LNCaP clone FGC (cell line): Measurements from ENCODE around the gene OR4N2.
A peak's percentile ranks its signal among the peaks of the same experiment; 100 is the strongest.
"Not testable (repeated sequence)": the region's sequence is repeated elsewhere in the genome, so short reads cannot be mapped to it uniquely, and the experiment has no call there.

ENCODE experiments used
- DNase-seq: peaks from one replicate; pipeline ENCODE4 v3.0.0-alpha.2; 2011; ENCODE audit warnings: low read depth
- H3K4me3 ChIP-seq: 2 replicates; pipeline ENCODE4 v1.5.1; 2011; ENCODE audit warnings: mild to moderate bottlenecking, low read depth, low read length, control low read depth
- CTCF ChIP-seq: IDR thresholded peaks from 2 replicates; pipeline ENCODE4 v1.5.1; 2012; ENCODE audit warnings: mild to moderate bottlenecking; ENCODE audit not compliant: control insufficient read depth, insufficient read depth; ENCODE audit errors: extremely low read depth

The OR4N2 gene

DNA sequence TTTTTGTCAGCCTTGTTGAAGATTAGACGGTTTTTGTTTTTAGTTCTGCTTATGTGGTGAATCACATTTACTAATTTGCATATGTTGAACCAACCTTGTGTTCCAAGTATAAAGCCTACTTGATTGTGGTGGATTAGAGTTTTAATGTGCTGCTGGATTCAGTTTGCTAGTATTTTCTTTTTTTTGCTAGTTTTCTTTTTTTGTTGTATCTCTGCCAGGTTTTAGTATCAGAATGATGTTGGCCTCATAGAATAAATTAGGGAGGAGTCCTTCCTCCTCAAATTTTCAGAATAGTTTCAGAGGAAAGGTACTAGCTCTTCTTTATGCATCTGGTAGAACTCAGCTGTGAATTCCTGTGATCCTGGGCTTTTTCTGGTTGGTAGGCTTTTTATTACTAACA, at the start of gene OR4N2:
OR4N2 (plus strand) TSS at position 301 of the 400 bp plus-strand sequence. CDS start 23,679 bp downstream, outside the sequence.
- H3K4me3 ChIP-seq, DNase-seq: not testable (repeated sequence)

DNA sequence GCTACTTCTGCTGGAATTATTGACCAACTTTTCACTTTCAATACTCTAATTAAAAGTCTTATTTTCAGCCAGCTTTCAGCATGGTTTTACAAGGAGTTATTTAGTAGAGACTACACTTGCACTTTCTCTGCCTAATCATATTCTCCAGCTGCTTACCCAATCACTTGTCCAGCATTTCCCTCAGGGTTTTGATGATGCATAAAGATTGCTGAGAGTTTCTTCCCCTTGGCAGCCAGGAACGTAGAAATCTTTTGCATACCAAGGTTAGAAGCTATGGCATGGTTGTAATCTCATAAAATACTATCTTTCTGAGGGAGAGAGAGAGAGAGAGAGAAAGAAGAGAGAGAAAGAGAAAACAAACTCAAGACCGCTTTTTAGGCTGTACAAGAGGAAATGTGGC, 49.4 kb upstream of the OR4N2 start:
- TF ChIP-seq CTCF, result no peak
- no peak overlapping the region for H3K4me3 ChIP-seq
- DNase-seq, result no peak

- H3K4me3 ChIP-seq, DNase-seq: not testable (repeated sequence)
These were observed 32.1 kb upstream of the OR4N2 start for GRCh38 chr14:19771491-19771890.

- no peak for DNase-seq
- TF ChIP-seq CTCF, result no peak
- no peak overlapping the region for H3K4me3 ChIP-seq
These were observed 31.6 kb upstream of the OR4N2 start for GRCh38 chr14:19771895-19772430.

DNA sequence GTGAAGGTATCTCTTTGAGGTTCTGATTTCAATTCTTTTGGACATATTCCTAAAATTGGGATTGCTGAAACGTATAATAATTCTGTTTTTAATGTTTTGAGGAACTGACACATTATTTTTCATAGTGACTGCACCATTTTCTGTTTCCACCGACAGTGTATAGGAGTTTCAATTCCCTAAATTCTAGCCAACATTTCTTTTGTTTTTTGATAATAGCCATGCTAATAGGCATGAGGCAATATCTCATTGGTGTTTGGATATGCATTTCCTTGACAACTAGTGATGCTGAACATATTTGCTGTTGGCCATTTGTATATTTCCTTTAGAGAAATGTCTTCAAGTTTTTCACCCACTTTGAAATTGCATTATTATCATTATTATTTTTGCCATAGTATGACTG, 31.1 kb upstream of the OR4N2 start:
- not testable (repeated sequence) for H3K4me3 ChIP-seq, DNase-seq

GRCh38 chr14:19773204-19773603, 30.4 kb upstream of the OR4N2 start, which contains the start of gene OR4M1:
Gene OR4M1 (plus strand): TSS chr14:19773504. CDS start chr14:19780323, 6,819 bp downstream.
- not testable (repeated sequence) for DNase-seq, H3K4me3 ChIP-seq

GRCh38 chr14:19775587-19775986, 28.0 kb upstream of the OR4N2 start:
- no peak for TF ChIP-seq CTCF
- H3K4me3 ChIP-seq, result no peak overlapping the region
- no peak for DNase-seq

DNA sequence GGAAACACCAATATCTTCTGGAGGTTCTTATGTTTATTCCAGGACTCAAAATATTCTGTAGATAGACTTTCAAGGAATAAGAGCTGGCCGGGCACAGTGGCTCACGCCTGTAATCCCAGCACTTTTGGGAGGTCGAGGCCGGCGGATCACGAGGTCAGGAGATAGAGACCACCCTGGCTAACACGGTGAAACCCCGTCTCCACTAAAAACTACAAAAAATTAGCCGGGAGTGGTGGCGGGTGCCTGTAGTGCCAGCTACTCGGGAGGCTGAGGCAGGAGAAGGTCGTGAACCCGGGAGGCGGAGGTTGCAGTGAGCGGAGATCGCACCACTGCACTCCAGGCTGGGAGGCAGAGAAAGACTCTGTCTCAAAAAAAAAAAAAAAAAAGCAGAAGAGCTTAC, 17.7 kb upstream of the OR4N2 start:
- not testable (repeated sequence) for DNase-seq, H3K4me3 ChIP-seq

GRCh38 chr14:19787318-19787717, 16.3 kb upstream of the OR4N2 start:
- H3K4me3 ChIP-seq, DNase-seq: not testable (repeated sequence)

DNA sequence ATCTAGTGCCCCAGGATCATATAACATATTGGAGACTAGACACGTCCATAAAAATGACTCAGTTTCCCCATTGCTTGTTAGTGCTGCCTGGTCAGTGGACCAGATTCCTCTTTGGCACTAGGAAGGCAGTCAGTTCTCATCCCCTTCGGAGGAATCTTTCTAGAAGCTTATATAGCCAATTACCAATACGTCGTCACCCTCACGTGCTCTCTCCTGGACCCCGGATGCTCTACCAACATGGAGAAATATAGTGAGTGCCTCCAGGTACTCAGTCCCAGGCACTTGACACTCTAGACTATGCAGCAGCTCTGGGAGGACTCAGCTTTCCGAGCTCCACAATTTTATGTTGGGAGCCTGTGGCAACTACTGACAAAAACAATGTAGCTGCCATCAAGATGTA, 15.4 kb upstream of the OR4N2 start:
- H3K4me3 ChIP-seq, DNase-seq: not testable (repeated sequence)

DNA sequence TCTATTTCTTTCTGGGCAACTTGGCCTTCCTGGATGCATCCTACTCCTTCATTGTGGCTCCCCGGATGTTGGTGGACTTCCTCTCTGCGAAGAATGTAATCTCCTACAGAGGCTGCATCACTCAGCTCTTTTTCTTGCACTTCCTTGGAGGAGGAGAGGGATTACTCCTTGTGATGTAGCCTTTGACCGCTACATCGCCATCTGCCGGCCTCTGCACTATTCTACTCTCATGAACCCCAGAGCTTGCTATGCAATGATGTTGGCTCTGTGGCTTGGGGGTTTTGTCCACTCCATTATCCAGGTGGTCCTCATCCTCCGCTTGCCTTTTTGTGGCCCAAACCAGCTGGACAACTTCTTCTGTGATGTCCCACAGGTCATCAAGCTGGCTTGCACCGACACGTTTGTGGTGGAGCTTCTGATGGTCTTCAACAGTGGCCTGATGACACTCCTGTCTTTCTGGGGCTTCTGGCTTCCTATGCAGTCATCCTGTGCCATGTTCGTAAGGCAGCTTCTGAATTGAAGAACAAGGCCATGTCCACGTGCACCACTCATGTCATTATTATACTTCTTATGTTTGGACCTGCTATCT, 7.0 kb upstream of the OR4N2 start:
- TF ChIP-seq CTCF, result peak; percentile 26; the same call in 1 of the 2 replicates
- not testable (repeated sequence) for DNase-seq, H3K4me3 ChIP-seq
